HepG2 (cell line): ENCODE data around the gene TMEM108. TPM values are rescaled to one million over a fixed set of nuclear protein-coding genes. Genes with fewer than 3 reads are reported as not detected.

Experiments used
- ATAC-seq: fragments of 200-7000 bp; cut with Tn5 transposase; 3 replicates; pipeline ENCODE4 v1.9.1; 2020; ENCODE audit warnings: mild to moderate bottlenecking, moderate library complexity
- BruUV-seq: library from RNA; stranded (reverse); fragments of 400-500 nt; replicated peaks from 2 replicates; lab custom pipeline; 2021; lab: Mats Ljungman, UMichigan
- CTCF ChIA-PET: fragments of 300-600 bp; formaldehyde crosslinking; extraction: SDS; loops from one replicate; lab custom pipeline; 2021; ENCODE audit warnings: low total read pairs, inconsistent platforms, low intra/inter-chr PET ratio; lab: Yijun Ruan, JAX
- POLR2A ChIA-PET: fragments of 350-600 bp; sonication (Branson Sonifier 250); formaldehyde crosslinking; loops from one replicate; lab custom pipeline; 2020; ENCODE audit warnings: antibody characterized with exemption, inconsistent platforms; lab: Yijun Ruan, JAX
- DNase-seq: peaks from one replicate; pipeline ENCODE4 v3.0.0-alpha.2; 2015; ENCODE audit warnings: low spot score
- FAIRE-seq: peaks from 3 replicates; lab custom pipeline; 2011; peaks lifted over from hg19 to GRCh38; lab: Jason Lieb, UNC
- H2AFZ ChIP-seq: one replicate; pipeline ENCODE4 v1.6.1; 2011; ENCODE audit warnings: low read length, inconsistent platforms
- H3K27ac ChIP-seq: fragments of 300-600 bp; 3 replicates; pipeline ENCODE4 v1.8.0; 2011; ENCODE audit warnings: mixed run types, mild to moderate bottlenecking, mixed read lengths, low read length, inconsistent platforms; ENCODE audit not compliant: insufficient read depth; ENCODE audit errors: extremely low read length
- H3K27me3 ChIP-seq, 2 experiments: fragments of 200-600 bp in 1 of 2; 2 replicates in 1 of 2; 3 replicates in 1 of 2; pipeline versions ENCODE4 v1.6.0 to v1.8.0; 2011; ENCODE audit warnings: low read length in 2 of 2, mild to moderate bottlenecking in 2 of 2, moderate library complexity in 2 of 2, inconsistent platforms in 1 of 2; ENCODE audit not compliant: insufficient read depth in 2 of 2, control insufficient read depth in 1 of 2
- H3K36me3 ChIP-seq, 2 experiments: fragments of 200-600 bp in 1 of 2; replicated peaks in 1 of 2; 2 replicates in 1 of 2; 3 replicates in 1 of 2; pipeline versions ENCODE4 v1.5.1 to v1.8.0; 2011; ENCODE audit warnings: low read length in 2 of 2, inconsistent platforms in 1 of 2; ENCODE audit not compliant: insufficient read depth in 2 of 2, control insufficient read depth in 1 of 2
- H3K4me1 ChIP-seq: 2 replicates; pipeline ENCODE4 v1.5.1; 2012; ENCODE audit warnings: low read length, inconsistent platforms; ENCODE audit not compliant: insufficient read depth
- H3K4me2 ChIP-seq: 2 replicates; pipeline ENCODE4 v1.6.0; 2011; ENCODE audit warnings: low read depth, low read length, inconsistent platforms
- H3K4me3 ChIP-seq, 3 experiments: fragments of 200-600 bp in 1 of 3; sonication (generic), shearing (Covaris generic) in 1 of 3; replicated peaks in 1 of 3; 2 replicates each; pipeline ENCODE4 v1.5.1; 2011 to 2016; ENCODE audit warnings: low read length in 3 of 3, inconsistent platforms in 2 of 3, low read depth in 2 of 3, mild to moderate bottlenecking in 2 of 3, control low read depth in 1 of 3, mixed read lengths in 1 of 3; ENCODE audit not compliant: insufficient read depth in 1 of 3
- H3K79me2 ChIP-seq: one replicate; pipeline ENCODE4 v1.6.1; 2011; ENCODE audit warnings: low read length, inconsistent platforms; ENCODE audit not compliant: insufficient read depth
- H3K9ac ChIP-seq: 2 replicates; pipeline ENCODE4 v1.6.0; 2011; ENCODE audit warnings: mild to moderate bottlenecking, low read depth, low read length, inconsistent platforms; ENCODE audit not compliant: insufficient read depth
- H3K9me3 ChIP-seq: 2 replicates; pipeline ENCODE4 v1.5.1; 2012; ENCODE audit warnings: mild to moderate bottlenecking, low read length
- H4K20me1 ChIP-seq: 2 replicates; pipeline ENCODE4 v1.6.0; 2011; ENCODE audit warnings: inconsistent platforms, mild to moderate bottlenecking, low read length, moderate library complexity; ENCODE audit not compliant: insufficient read depth
- ARNT ChIP-seq: fragments of 450-650 bp; IDR thresholded peaks from 2 replicates; pipeline ENCODE4 v1.6.1; 2017
- EED ChIP-seq: sonication (generic); formaldehyde crosslinking; IDR thresholded peaks from 2 replicates; pipeline ENCODE4 v1.5.0; 2020; ENCODE audit warnings: mild to moderate bottlenecking, missing genetic modification reagents
- EZH2 ChIP-seq: conservative IDR thresholded peaks from 2 replicates; pipeline ENCODE4 v1.6.1; 2012; ENCODE audit warnings: mild to moderate bottlenecking, low read depth, low read length, moderate library complexity
- IKZF5 ChIP-seq: IDR thresholded peaks from 2 replicates; pipeline ENCODE4 v1.6.1; 2018; ENCODE audit warnings: missing genetic modification reagents, mild to moderate bottlenecking, missing compliant biosample characterization
- KDM4B ChIP-seq: sonication (generic); formaldehyde crosslinking; IDR thresholded peaks from 2 replicates; pipeline ENCODE4 v1.4.0; 2020; ENCODE audit warnings: missing genetic modification reagents
- REPIN1 ChIP-seq: sonication (generic); formaldehyde crosslinking; IDR thresholded peaks from 2 replicates; pipeline ENCODE4 v1.8.0; 2022; ENCODE audit warnings: missing genetic modification reagents, low read depth, mild to moderate bottlenecking, borderline replicate concordance
- RFX5 ChIP-seq: IDR thresholded peaks from 2 replicates; pipeline ENCODE4 v1.6.1; 2011; ENCODE audit warnings: low read depth, low read length, improper control_type of control experiment
- SIN3B ChIP-seq: fragments of 150-350 bp; IDR thresholded peaks from 2 replicates; pipeline ENCODE4 v1.6.1; 2014; ENCODE audit warnings: low read length
- ZNF280B ChIP-seq: sonication (generic); formaldehyde crosslinking; IDR thresholded peaks from 2 replicates; pipeline ENCODE4 v1.5.0; 2020; ENCODE audit warnings: missing genetic modification reagents, mild to moderate bottlenecking, borderline replicate concordance
- ZNF292 ChIP-seq: sonication (generic); formaldehyde crosslinking; IDR thresholded peaks from 2 replicates; pipeline ENCODE4 v1.8.1; 2022; ENCODE audit warnings: mild to moderate bottlenecking, low read depth, missing genetic modification reagents, borderline replicate concordance
- ZNF614 ChIP-seq: IDR thresholded peaks from 2 replicates; pipeline ENCODE4 v1.6.1; 2018; ENCODE audit warnings: missing biosample characterization, missing genetic modification reagents, inconsistent platforms, borderline replicate concordance
- ZNF713 ChIP-seq: sonication (generic); formaldehyde crosslinking; IDR thresholded peaks from 2 replicates; pipeline ENCODE4 v1.4.0; 2020; ENCODE audit warnings: mild to moderate bottlenecking, missing genetic modification reagents
- WGBS: methylation state at CpG from one replicate; pipeline ENCODE4 v1.1.6; 2017; ENCODE audit warnings: low lambda C conversion rate; 5-methylcytosine and 5-hydroxymethylcytosine counted together
- in situ Hi-C: cut with HindIII; loops from 2 replicates; pipeline ENCODE4 v1.10.0; 2017; ENCODE audit warnings: low pct_unique_long_range_greater_than_20kb; ENCODE audit not compliant: extremely low pct_ligation_motif_present
- intact Hi-C: fragments of 100-400 bp; cut with micrococcal nuclease; formaldehyde crosslinking; loops from one replicate; pipeline ENCODE4 v1.10.0; 2022; ENCODE audit not compliant: unreplicated experiment
- polyA plus RNA-seq, 8 experiments: library from polyadenylated mRNA; depleted of rRNA in 3 of 8; stranded (reverse) in 7 of 8; unstranded in 1 of 8; fragments of >200 nt; fragmentation: Illumina TruSeq in 4 of 8; extraction: Trizol in 4 of 8; gene quantifications; 2 replicates each; pipeline versions ENCODE4 v1.2.1 to v1.2.3, GENCODE V29; 2011 to 2016; ENCODE audit warnings: low read depth in 4 of 8, missing spikeins in 1 of 8, mixed read lengths in 1 of 8; ENCODE audit not compliant: insufficient read depth in 1 of 8
- total RNA-seq, 5 experiments: library from RNA; depleted of rRNA; stranded (reverse); fragments of >200 nt; fragmentation: Illumina TruSeq; extraction: Trizol; gene quantifications; 2 replicates each; pipeline ENCODE4 v1.2.3, GENCODE V29; 2016; ENCODE audit warnings: low read depth in 1 of 5
- TF ChIP-seq, protein P1 (sequence below): sonication (generic); formaldehyde crosslinking; IDR thresholded peaks from 2 replicates; pipeline ENCODE4 v1.4.0; 2020; ENCODE audit warnings: mild to moderate bottlenecking, low read depth, missing genetic modification reagents
- TF ChIP-seq, protein P2 (sequence below), 2 experiments: IDR thresholded peaks; 2 replicates each; pipeline ENCODE4 v1.6.1; 2011 to 2012; ENCODE audit warnings: low read length in 2 of 2, borderline replicate concordance in 1 of 2, low read depth in 1 of 2, mild to moderate bottlenecking in 1 of 2, moderate library complexity in 1 of 2

Gene TMEM108
- total and polyA plus RNA-seq, 2 of the 13 experiments (the other 11 are each of a cell fraction or from before 2014, with no cell fraction given) = not detected

DNA sequence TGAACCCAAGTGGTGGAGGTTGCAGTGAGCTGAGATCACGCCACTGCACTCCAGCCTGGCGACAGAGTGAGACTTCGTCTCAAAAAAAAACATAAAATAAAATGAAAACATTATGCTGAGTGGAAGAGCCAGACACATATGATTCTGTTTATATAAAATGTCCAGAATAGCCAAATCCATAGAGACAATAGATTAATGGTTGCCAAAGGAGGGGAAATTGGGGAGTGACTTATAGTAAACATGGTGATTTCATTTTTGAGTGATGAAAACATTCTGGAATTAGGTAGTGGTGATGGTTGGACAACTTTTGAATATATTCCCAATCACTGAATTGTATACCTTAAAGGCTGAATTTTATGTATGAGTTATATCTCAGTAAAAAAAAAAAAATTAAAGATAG is 189.6 kb downstream of the TMEM108 start (continued):
- no peak for TF ChIP-seq IKZF5 (CRISPR knock-in tag)
- no peak for TF ChIP-seq KDM4B
- no peak for TF ChIP-seq ZNF614 (CRISPR knock-in tag)
- no peak for TF ChIP-seq EZH2
- TF ChIP-seq REPIN1 (CRISPR knock-in tag) = no peak
- no peak for TF ChIP-seq ZNF292 (CRISPR knock-in tag)
- TF ChIP-seq EED (CRISPR knock-in tag) = no peak

- intact Hi-C loops (no loop called here), in situ Hi-C loops (no loop called here)
- Histone ChIP-seq H3K9me3 (no peaks in the 10 kb centered on the region), H3K4me2 (no peak overlapping the region), H3K27ac (no peak overlapping the region), H3K36me3 (no peaks in the 10 kb centered on the region), H3K79me2 (no peaks in the 10 kb centered on the region), H3K9ac (no peak overlapping the region), H4K20me1 (no peaks in the 10 kb centered on the region), H3K27me3 (no peaks in the 10 kb centered on the region), H2AFZ (no peak overlapping the region), H3K4me1 (no peaks in the 10 kb centered on the region), H3K4me3 (no peak overlapping the region)
- no TSS peak for BruUV-seq
- ChIA-PET CTCF (no interaction called here), POLR2A (no interaction called here)
- 2% methylated on average over 4 of the region's 4 CpGs for WGBS
- DNase-seq (no peak), FAIRE-seq (no peak), ATAC-seq (no peak)
- TF ChIP-seq, protein P1, sequence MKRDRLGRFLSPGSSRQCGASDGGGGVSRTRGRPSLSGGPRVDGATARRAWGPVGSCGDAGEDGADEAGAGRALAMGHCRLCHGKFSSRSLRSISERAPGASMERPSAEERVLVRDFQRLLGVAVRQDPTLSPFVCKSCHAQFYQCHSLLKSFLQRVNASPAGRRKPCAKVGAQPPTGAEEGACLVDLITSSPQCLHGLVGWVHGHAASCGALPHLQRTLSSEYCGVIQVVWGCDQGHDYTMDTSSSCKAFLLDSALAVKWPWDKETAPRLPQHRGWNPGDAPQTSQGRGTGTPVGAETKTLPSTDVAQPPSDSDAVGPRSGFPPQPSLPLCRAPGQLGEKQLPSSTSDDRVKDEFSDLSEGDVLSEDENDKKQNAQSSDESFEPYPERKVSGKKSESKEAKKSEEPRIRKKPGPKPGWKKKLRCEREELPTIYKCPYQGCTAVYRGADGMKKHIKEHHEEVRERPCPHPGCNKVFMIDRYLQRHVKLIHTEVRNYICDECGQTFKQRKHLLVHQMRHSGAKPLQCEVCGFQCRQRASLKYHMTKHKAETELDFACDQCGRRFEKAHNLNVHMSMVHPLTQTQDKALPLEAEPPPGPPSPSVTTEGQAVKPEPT (CRISPR knock-in tag) = no peak
- TF ChIP-seq, protein P2, sequence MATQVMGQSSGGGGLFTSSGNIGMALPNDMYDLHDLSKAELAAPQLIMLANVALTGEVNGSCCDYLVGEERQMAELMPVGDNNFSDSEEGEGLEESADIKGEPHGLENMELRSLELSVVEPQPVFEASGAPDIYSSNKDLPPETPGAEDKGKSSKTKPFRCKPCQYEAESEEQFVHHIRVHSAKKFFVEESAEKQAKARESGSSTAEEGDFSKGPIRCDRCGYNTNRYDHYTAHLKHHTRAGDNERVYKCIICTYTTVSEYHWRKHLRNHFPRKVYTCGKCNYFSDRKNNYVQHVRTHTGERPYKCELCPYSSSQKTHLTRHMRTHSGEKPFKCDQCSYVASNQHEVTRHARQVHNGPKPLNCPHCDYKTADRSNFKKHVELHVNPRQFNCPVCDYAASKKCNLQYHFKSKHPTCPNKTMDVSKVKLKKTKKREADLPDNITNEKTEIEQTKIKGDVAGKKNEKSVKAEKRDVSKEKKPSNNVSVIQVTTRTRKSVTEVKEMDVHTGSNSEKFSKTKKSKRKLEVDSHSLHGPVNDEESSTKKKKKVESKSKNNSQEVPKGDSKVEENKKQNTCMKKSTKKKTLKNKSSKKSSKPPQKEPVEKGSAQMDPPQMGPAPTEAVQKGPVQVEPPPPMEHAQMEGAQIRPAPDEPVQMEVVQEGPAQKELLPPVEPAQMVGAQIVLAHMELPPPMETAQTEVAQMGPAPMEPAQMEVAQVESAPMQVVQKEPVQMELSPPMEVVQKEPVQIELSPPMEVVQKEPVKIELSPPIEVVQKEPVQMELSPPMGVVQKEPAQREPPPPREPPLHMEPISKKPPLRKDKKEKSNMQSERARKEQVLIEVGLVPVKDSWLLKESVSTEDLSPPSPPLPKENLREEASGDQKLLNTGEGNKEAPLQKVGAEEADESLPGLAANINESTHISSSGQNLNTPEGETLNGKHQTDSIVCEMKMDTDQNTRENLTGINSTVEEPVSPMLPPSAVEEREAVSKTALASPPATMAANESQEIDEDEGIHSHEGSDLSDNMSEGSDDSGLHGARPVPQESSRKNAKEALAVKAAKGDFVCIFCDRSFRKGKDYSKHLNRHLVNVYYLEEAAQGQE (IDR thresholded peaks at IDR 0.05; ENCODE audit: borderline replicate concordance in 1 of 2, low read depth in 1 of 2, low read length in 2 of 2) = no peak
- TF ChIP-seq RFX5 = no peak
- no peak for TF ChIP-seq ZNF280B (CRISPR knock-in tag)
- no peak for TF ChIP-seq ARNT
- no peak for TF ChIP-seq ZNF713 (CRISPR knock-in tag)
- no peak for TF ChIP-seq SIN3B
These were observed 192.0 kb downstream of the TMEM108 start for GRCh38 chr3:133230195-133230594.
